Activated CD4-positive, alpha-beta T cell treated with anti-CD3 and anti-CD28 coated beads for 24 hours (primary cell): ENCODE results near the gene BMP8A.
"Not testable (repeated sequence)": the region's sequence is repeated elsewhere in the genome, so short reads cannot be mapped to it uniquely, and the experiment has no call there.

Source experiments
- DNase-seq, 2 donors: peaks; one replicate each; pipeline ENCODE4 v3.0.0-alpha.2; 2020; ENCODE audit warnings: low read depth in 2 of 2

The BMP8A gene

GRCh38 chr1:39507230-39507928 is 15.9 kb downstream of the BMP8A start:
- no peak for DNase-seq

- no peak for DNase-seq
Observed at GRCh38 chr1:39508266-39508665, 16.8 kb downstream of the BMP8A start.

GRCh38 chr1:39508857-39509305 is 17.4 kb downstream of the BMP8A start:
- DNase-seq = no peak

GRCh38 chr1:39509360-39510009 is 18.0 kb downstream of the BMP8A start:
- DNase-seq = no peak

- not testable (repeated sequence) for DNase-seq
Observed at GRCh38 chr1:39510570-39511186, 19.2 kb downstream of the BMP8A start.

GRCh38 chr1:39511477-39511876 is 20.0 kb downstream of the BMP8A start:
- not testable (repeated sequence) for DNase-seq

- not testable (repeated sequence) for DNase-seq
Observed at GRCh38 chr1:39512234-39512847, 20.9 kb downstream of the BMP8A start.

- DNase-seq = not testable (repeated sequence)
Observed at GRCh38 chr1:39514710-39515124, 23.3 kb downstream of the BMP8A start.

- not testable (repeated sequence) for DNase-seq
Observed at GRCh38 chr1:39515131-39516086, 24.0 kb downstream of the BMP8A start.

- not testable (repeated sequence) for DNase-seq
Observed at GRCh38 chr1:39516841-39517240, 25.4 kb downstream of the BMP8A start.

GRCh38 chr1:39517936-39518335 is 26.5 kb downstream of the BMP8A start:
- DNase-seq = not testable (repeated sequence)

- DNase-seq = not testable (repeated sequence)
Observed at GRCh38 chr1:39519376-39519775, 27.9 kb downstream of the BMP8A start.

- DNase-seq = not testable (repeated sequence)
Observed at GRCh38 chr1:39522221-39522620, 30.8 kb downstream of the BMP8A start.

GRCh38 chr1:39522661-39523567 is 31.5 kb downstream of the BMP8A start:
- no peak for DNase-seq

GRCh38 chr1:39524171-39524570 is 32.7 kb downstream of the BMP8A start:
- DNase-seq = no peak

- no peak for DNase-seq
Observed at GRCh38 chr1:39524591-39525365, 33.3 kb downstream of the BMP8A start.

GRCh38 chr1:39525366-39526165 is 34.1 kb downstream of the BMP8A start:
- DNase-seq = no peak

GRCh38 chr1:39526466-39527189 is 35.2 kb downstream of the BMP8A start:
- DNase-seq = no peak
